ENCODE data around the gene DHRS11. TPM values are rescaled to one million over a fixed set of nuclear protein-coding genes. Genes with fewer than 3 reads are reported as not detected.

The DHRS11 gene
- total RNA-seq, 2 donors from 2014 or later = 8.0 to 8.2 TPM

DNA sequence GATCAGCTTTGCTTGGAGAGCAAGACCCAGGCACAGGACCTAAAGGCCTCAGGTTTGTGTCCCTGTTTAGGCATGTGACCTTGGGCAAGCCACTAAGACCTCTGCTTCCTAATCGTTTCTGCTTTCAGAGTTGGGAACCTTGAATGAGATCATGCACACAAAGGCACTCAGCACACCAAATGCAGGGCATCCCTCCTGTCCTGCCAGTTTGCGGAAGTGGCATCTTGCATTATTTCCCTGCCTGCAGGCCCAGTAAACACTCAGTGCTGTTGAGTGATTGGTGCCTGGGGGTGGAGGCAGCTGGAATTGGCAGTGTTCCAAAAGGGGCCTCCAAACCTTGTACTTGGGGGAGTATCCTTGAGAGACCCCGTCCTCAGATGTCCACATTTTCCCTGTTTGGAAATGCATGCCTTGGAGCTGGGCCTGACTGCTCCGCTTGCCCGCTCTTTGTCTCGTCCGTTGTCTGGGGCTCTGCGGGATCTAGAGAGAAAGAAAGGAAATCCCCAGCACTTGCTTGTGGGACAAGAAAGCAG, 38.4 kb downstream of the DHRS11 start:
- intact Hi-C loops (cut with DNase I) = loop anchor here (1.0 to 10.0 kb wide), 2 partner anchors 417 to 595 kb away; no protein-coding TSS in a partner anchor
- no peak overlapping the region for H3K27ac ChIP-seq
- no peak for TF ChIP-seq POLR2A (IDR thresholded peaks at IDR 0.05)
- no peak for TF ChIP-seq POLR2AphosphoS5 (IDR thresholded peaks at IDR 0.05)
- TF ChIP-seq, protein P1, sequence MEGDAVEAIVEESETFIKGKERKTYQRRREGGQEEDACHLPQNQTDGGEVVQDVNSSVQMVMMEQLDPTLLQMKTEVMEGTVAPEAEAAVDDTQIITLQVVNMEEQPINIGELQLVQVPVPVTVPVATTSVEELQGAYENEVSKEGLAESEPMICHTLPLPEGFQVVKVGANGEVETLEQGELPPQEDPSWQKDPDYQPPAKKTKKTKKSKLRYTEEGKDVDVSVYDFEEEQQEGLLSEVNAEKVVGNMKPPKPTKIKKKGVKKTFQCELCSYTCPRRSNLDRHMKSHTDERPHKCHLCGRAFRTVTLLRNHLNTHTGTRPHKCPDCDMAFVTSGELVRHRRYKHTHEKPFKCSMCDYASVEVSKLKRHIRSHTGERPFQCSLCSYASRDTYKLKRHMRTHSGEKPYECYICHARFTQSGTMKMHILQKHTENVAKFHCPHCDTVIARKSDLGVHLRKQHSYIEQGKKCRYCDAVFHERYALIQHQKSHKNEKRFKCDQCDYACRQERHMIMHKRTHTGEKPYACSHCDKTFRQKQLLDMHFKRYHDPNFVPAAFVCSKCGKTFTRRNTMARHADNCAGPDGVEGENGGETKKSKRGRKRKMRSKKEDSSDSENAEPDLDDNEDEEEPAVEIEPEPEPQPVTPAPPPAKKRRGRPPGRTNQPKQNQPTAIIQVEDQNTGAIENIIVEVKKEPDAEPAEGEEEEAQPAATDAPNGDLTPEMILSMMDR (IDR thresholded peaks at IDR 0.05) = no peak
- WGBS = 80% methylated on average over 8 of the region's 8 CpGs
- no peak for DNase-seq (ENCODE audit: low spot score)
- H3K4me1 ChIP-seq (replicated peaks) = no peaks in the 10 kb centered on the region
- no peaks in the 10 kb centered on the region for H3K9me3 ChIP-seq
- no peaks in the 10 kb centered on the region for H3K36me3 ChIP-seq
- H3K4me3 ChIP-seq = no peak overlapping the region
- no peaks in the 10 kb centered on the region for H3K27me3 ChIP-seq (replicated peaks; ENCODE audit: insufficient read depth)

- TF ChIP-seq POLR2A (IDR thresholded peaks at IDR 0.05) = no peak
- no peaks in the 10 kb centered on the region for H3K9me3 ChIP-seq
- H3K4me1 ChIP-seq (replicated peaks) = no peaks in the 10 kb centered on the region
- 86% methylated on average over 4 of the region's 4 CpGs for WGBS
- H3K4me3 ChIP-seq = no peak overlapping the region
- no peaks in the 10 kb centered on the region for H3K27me3 ChIP-seq (replicated peaks; ENCODE audit: insufficient read depth)
- H3K36me3 ChIP-seq = no peaks in the 10 kb centered on the region
- no peak for DNase-seq (ENCODE audit: low spot score)
- H3K27ac ChIP-seq = no peak overlapping the region
- intact Hi-C loops (cut with DNase I) = no loop called here
Observed at GRCh38 chr17:36631022-36631421, 39.3 kb downstream of the DHRS11 start.

GRCh38 chr17:36632916-36633771, 41.5 kb downstream of the DHRS11 start:
- no peaks in the 10 kb centered on the region for H3K27me3 ChIP-seq (replicated peaks; ENCODE audit: insufficient read depth)

DNA sequence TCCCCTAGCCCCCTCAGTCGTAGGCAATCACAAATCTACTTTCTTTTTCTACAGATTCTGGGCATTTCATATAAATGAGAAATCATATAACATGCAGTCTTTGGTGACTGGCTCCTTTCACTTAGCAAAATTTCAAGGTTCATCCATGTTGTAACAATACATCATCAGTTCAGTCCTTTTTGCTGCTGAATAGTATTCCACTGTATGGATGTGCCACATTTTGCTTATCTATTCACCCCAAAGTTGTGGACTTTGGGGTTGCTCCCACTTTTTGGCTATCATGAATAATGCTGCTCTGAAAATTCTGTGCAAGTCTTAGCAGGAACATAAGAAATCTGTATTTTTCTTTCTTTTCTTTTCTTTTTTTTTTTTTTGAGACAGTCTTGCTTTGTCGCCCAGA, 48.7 kb downstream of the DHRS11 start:
- TF ChIP-seq, protein P1 (IDR thresholded peaks at IDR 0.05) = no peak
- no peak for TF ChIP-seq POLR2AphosphoS5 (IDR thresholded peaks at IDR 0.05)
- no peak for TF ChIP-seq POLR2A (IDR thresholded peaks at IDR 0.05)
- Histone ChIP-seq H3K9me3 (no peaks in the 10 kb centered on the region), H3K36me3 (no peaks in the 10 kb centered on the region), H3K27me3 (replicated peaks; ENCODE audit: insufficient read depth) (peaks cover 23% of the 10 kb centered on the region), H3K27ac (no peak overlapping the region), H3K4me1 (replicated peaks) (peaks cover 4% of the 10 kb centered on the region), H3K4me3 (no peak overlapping the region)
- intact Hi-C loops (cut with DNase I) = no loop called here
- DNase-seq (ENCODE audit: low spot score) = no peak
- 95% methylated on average over 2 of the region's 2 CpGs for WGBS

More at GRCh38 chr17:36632916-36633771, 41.5 kb downstream of the DHRS11 start:
- no peak overlapping the region for H3K27ac ChIP-seq
- TF ChIP-seq, protein P1 (IDR thresholded peaks at IDR 0.05) = no peak
- no peak for TF ChIP-seq POLR2A (IDR thresholded peaks at IDR 0.05)
- H3K36me3 ChIP-seq = no peaks in the 10 kb centered on the region
- intact Hi-C loops (cut with DNase I) = no loop called here
- DNase-seq (ENCODE audit: low spot score) = no peak
- H3K9me3 ChIP-seq = no peaks in the 10 kb centered on the region
- H3K4me1 ChIP-seq (replicated peaks) = no peaks in the 10 kb centered on the region
- no peak overlapping the region for H3K4me3 ChIP-seq
- WGBS = 44% methylated on average over 18 of the region's 18 CpGs

- WGBS = 65% methylated on average over 10 of the region's 10 CpGs
- Histone ChIP-seq H3K9me3 (no peaks in the 10 kb centered on the region), H3K36me3 (no peaks in the 10 kb centered on the region), H3K27me3 (replicated peaks; ENCODE audit: insufficient read depth) (peaks cover 28% of the 10 kb centered on the region), H3K4me3 (no peak overlapping the region), H3K4me1 (replicated peaks) (peaks cover 4% of the 10 kb centered on the region), H3K27ac (no peak overlapping the region)
- TF ChIP-seq POLR2A (IDR thresholded peaks at IDR 0.05) = no peak
- TF ChIP-seq POLR2AphosphoS5 (IDR thresholded peaks at IDR 0.05) = no peak
- TF ChIP-seq, protein P1 (IDR thresholded peaks at IDR 0.05) = no peak
- no peak for DNase-seq (ENCODE audit: low spot score)
- intact Hi-C loops (cut with DNase I) = no loop called here
Observed at GRCh38 chr17:36640836-36641235, 49.2 kb downstream of the DHRS11 start.
